ENCODE results near the gene HHAT. TPM values are rescaled to one million over a fixed set of nuclear protein-coding genes. Genes with fewer than 3 reads are reported as not detected.

The HHAT gene
- total and polyA plus RNA-seq, 7 donors, result 0.11 to 0.64 (median 0.16) TPM

DNA sequence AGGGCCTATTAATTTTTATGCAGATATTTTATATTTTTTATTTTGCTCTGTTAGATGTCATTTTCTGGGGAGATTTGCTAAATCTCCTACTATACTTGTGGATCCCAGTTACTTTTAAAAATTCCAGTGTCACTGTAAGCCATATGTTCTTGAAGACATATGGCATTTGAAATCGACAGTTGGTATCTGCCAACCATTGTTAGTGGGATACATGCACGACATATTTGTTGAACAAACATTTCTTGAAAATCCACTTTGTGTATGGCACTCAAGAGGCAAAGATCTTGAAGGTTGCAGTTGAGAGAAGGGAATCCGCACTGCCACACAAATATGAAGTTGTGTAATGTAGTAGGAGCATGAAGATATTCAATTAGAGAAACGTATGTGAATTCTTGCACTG lies 287.7 kb downstream of the HHAT start:
- ATAC-seq (no peak), DNase-seq (no peak)
- no peaks in the 10 kb centered on the region for H3K9me3 ChIP-seq
- TF ChIP-seq, protein P1, sequence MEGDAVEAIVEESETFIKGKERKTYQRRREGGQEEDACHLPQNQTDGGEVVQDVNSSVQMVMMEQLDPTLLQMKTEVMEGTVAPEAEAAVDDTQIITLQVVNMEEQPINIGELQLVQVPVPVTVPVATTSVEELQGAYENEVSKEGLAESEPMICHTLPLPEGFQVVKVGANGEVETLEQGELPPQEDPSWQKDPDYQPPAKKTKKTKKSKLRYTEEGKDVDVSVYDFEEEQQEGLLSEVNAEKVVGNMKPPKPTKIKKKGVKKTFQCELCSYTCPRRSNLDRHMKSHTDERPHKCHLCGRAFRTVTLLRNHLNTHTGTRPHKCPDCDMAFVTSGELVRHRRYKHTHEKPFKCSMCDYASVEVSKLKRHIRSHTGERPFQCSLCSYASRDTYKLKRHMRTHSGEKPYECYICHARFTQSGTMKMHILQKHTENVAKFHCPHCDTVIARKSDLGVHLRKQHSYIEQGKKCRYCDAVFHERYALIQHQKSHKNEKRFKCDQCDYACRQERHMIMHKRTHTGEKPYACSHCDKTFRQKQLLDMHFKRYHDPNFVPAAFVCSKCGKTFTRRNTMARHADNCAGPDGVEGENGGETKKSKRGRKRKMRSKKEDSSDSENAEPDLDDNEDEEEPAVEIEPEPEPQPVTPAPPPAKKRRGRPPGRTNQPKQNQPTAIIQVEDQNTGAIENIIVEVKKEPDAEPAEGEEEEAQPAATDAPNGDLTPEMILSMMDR (IDR thresholded peaks at IDR 0.05), result no peak
- no peak overlapping the region for H3K4me3 ChIP-seq
- intact Hi-C loops (cut with DNase I), result no loop called here
- H3K27me3 ChIP-seq (ENCODE audit: insufficient read depth in 3 of 3, low read length in 2 of 3), result no peaks in the 10 kb centered on the region
- no peaks in the 10 kb centered on the region for H3K4me1 ChIP-seq
- 74 to 80% (median 75%) methylated on average over 4 of the region's 4 CpGs for WGBS, 3 donors
- H3K36me3 ChIP-seq (ENCODE audit: insufficient read depth in 1 of 2, low read depth in 1 of 2), result no peaks in the 10 kb centered on the region
- no peak overlapping the region for H3K27ac ChIP-seq

DNA sequence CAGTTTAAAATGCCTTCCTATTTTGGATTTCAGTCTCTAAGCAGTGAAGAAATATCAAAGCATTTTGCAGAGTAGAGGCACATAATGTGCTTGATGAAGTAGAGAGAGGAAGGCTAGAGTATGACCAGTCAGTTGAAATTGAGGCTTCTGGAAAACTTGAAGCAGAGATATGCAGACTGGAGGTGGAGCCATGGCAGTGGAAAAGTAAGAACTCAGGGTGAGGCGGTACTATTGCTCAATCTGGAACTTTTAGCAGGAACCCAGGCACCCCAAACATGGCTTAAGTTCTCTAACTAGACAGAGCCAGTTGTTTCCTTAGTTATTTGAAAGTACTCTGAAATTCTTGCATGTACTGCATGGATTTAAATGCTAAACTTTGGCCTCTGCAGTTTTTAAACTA lies 288.6 kb downstream of the HHAT start:
- TF ChIP-seq, protein P1 (IDR thresholded peaks at IDR 0.05), result no peak
- H3K4me1 ChIP-seq, result no peaks in the 10 kb centered on the region
- no peaks in the 10 kb centered on the region for H3K27me3 ChIP-seq (ENCODE audit: insufficient read depth in 3 of 3, low read length in 2 of 3)
- ATAC-seq, result no peak
- intact Hi-C loops (cut with DNase I), result no loop called here
- DNase-seq, result no peak
- no peak overlapping the region for H3K4me3 ChIP-seq
- H3K9me3 ChIP-seq, result no peaks in the 10 kb centered on the region
- no peaks in the 10 kb centered on the region for H3K36me3 ChIP-seq (ENCODE audit: insufficient read depth in 1 of 2, low read depth in 1 of 2)
- H3K27ac ChIP-seq, result no peak overlapping the region
- WGBS, 3 donors, result 68 to 91% (median 85%) methylated on average over 1 of the region's 1 CpG

DNA sequence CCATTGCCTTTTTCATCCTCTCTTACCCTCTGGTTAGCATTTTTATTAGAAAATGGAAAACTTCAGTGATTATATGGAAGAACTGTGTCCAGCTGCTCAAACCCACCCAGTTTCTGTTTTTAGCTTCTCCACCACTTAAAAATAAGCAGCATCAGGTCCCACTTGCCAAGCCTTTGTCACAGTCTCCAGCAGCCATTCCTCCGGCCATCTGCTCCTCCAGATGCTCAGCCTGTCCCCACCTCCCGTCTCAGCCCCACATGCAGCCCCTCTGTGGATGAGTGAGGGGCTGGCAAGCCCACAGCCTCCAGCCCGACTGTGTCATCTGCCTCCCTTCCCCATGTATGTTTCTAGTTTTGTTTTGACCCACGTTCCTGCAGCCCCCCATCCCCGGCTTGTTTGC lies 289.7 kb downstream of the HHAT start:
- H3K4me1 ChIP-seq, result no peaks in the 10 kb centered on the region
- intact Hi-C loops (cut with DNase I), result no loop called here
- no peak overlapping the region for H3K4me3 ChIP-seq
- no peak for ATAC-seq
- H3K27ac ChIP-seq, result no peak overlapping the region
- H3K9me3 ChIP-seq, result no peaks in the 10 kb centered on the region
- H3K36me3 ChIP-seq (ENCODE audit: insufficient read depth in 1 of 2, low read depth in 1 of 2), result no peaks in the 10 kb centered on the region
- TF ChIP-seq, protein P1 (IDR thresholded peaks at IDR 0.05), result no peak
- no peak for DNase-seq
- no peaks in the 10 kb centered on the region for H3K27me3 ChIP-seq (ENCODE audit: insufficient read depth in 3 of 3, low read length in 2 of 3)
- WGBS, 3 donors, result 46 to 57% (median 47%) methylated on average over 5 of the region's 5 CpGs

DNA sequence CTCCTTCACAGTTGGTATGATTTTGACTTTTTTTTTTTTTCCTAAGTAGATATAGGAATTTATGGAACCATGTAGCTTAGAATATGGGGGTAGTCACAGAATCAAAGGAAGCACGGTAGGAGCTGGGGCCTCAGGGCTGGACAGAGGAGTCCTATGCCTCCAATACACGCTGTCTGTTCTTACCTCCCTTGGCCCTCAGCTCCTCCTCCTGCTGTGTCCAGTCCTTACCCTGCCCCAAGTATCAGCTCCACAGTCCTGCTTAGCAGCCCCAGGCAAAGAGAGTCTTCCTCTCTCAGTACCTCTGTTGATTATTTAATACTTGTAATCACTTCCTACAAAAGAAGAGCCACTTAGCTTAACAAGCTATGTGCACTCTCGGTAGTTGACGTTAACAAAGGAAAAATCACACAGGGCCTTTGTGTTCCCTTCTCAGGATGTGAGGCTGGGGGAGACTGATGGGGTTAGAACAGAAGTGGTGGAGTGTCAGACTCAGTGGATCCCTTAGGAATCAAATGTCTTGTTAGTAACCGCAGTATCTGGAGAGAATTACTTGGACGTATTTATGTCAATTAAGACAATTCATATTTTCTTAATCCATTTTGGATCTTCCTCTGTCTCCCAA lies 292.3 kb downstream of the HHAT start:
- intact Hi-C loops (cut with DNase I), result no loop called here
- TF ChIP-seq, protein P1 (IDR thresholded peaks at IDR 0.05), result no peak
- Histone ChIP-seq H3K4me1 (no peaks in the 10 kb centered on the region), H3K4me3 (no peak overlapping the region), H3K27ac (no peak overlapping the region), H3K36me3 (ENCODE audit: insufficient read depth in 1 of 2, low read depth in 1 of 2) (no peaks in the 10 kb centered on the region), H3K27me3 (ENCODE audit: insufficient read depth in 3 of 3, low read length in 2 of 3) (no peaks in the 10 kb centered on the region), H3K9me3 (no peaks in the 10 kb centered on the region)
- DNase-seq (no peak), ATAC-seq (no peak)
- 88 to 91% (median 90%) methylated on average over 6 of the region's 6 CpGs for whole genome bisulfite sequencing, 3 donors

DNA sequence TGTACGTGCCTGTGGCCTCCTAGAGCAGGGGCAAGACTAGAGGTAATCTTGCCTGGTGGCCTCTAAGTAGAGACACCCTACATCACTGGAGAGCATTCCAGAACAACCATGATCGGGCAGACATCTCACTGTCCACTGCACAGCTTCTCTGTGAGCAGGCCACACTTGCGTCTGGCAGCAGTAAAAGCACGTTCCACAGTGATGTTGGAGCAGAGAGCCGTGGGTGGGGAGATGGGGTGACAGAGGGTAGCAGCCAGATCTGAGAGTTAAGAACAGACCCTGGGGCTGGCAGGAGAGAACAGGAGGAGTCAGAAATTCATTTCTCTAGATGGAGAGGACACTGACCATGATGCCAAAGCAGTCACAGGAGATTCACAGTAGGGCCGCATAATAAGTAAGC lies 293.0 kb downstream of the HHAT start:
- no peaks in the 10 kb centered on the region for H3K9me3 ChIP-seq
- WGBS, 3 donors, result 75 to 84% (median 76%) methylated on average over 6 of the region's 6 CpGs
- ATAC-seq, result no peak

More for the DNA sequence above, 293.0 kb downstream of the HHAT start:
- H3K4me3 ChIP-seq, result no peak overlapping the region
- TF ChIP-seq, protein P1 (IDR thresholded peaks at IDR 0.05), result no peak
- no peaks in the 10 kb centered on the region for H3K36me3 ChIP-seq (ENCODE audit: insufficient read depth in 1 of 2, low read depth in 1 of 2)
- no peaks in the 10 kb centered on the region for H3K27me3 ChIP-seq (ENCODE audit: insufficient read depth in 3 of 3, low read length in 2 of 3)
- H3K27ac ChIP-seq, result no peak overlapping the region
- intact Hi-C loops (cut with DNase I), result no loop called here
- no peaks in the 10 kb centered on the region for H3K4me1 ChIP-seq
- DNase-seq, result no peak
